IMR-90 (cell line): Measurements from ENCODE around the gene TAF11. TPM values are rescaled to one million over a fixed set of nuclear protein-coding genes. Genes with fewer than 3 reads are reported as not detected.

Source experiments
- ATAC-seq: fragments of 200-7000 bp; cut with Tn5 transposase; 2 replicates; pipeline ENCODE4 v1.9.1; 2020; ENCODE audit warnings: low read depth, mild to moderate bottlenecking, moderate library complexity
- BruUV-seq: library from RNA; stranded (reverse); fragments of 400-500 nt; replicated peaks from 2 replicates; lab custom pipeline; 2021; lab: Mats Ljungman, UMichigan
- CTCF ChIA-PET: fragments of 300-600 bp; formaldehyde crosslinking; extraction: SDS; loops from one replicate; lab custom pipeline; 2021; ENCODE audit warnings: antibody characterized with exemption; lab: Yijun Ruan, JAX
- POLR2A ChIA-PET: fragments of 300-600 bp; sonication (Branson Sonifier 250); formaldehyde crosslinking; loops from one replicate; lab custom pipeline; 2022; ENCODE audit warnings: antibody characterized with exemption; ENCODE audit not compliant: unreplicated experiment; lab: Charles Lee
- DNase-seq: peaks from one replicate; pipeline ENCODE4 v3.0.0; 2013
- H2AFZ ChIP-seq: replicated peaks from 2 replicates; pipeline ENCODE3; 2013; ENCODE audit warnings: low read length, mild to moderate bottlenecking; ENCODE audit not compliant: poor library complexity
- H2AK5ac ChIP-seq: 2 replicates; pipeline ENCODE4 v1.6.1; 2013; ENCODE audit warnings: low read depth, low read length, inconsistent platforms
- H2AK9ac ChIP-seq: replicated peaks from 2 replicates; pipeline ENCODE3; 2013; ENCODE audit warnings: mild to moderate bottlenecking, low read depth, low read length, moderate library complexity; ENCODE audit not compliant: poor library complexity
- H2BK120ac ChIP-seq: 2 replicates; pipeline ENCODE4 v1.6.1; 2013; ENCODE audit warnings: low read depth, low read length, inconsistent platforms
- H2BK15ac ChIP-seq: 3 replicates; pipeline ENCODE4 v1.6.1; 2013; ENCODE audit warnings: low read depth, low read length, inconsistent platforms
- H2BK20ac ChIP-seq: 2 replicates; pipeline ENCODE4 v1.6.1; 2013; ENCODE audit warnings: low read depth, mild to moderate bottlenecking, inconsistent platforms, low read length, moderate library complexity
- H2BK5ac ChIP-seq: 2 replicates; pipeline ENCODE4 v1.6.1; 2013; ENCODE audit warnings: mild to moderate bottlenecking, low read depth, low read length, inconsistent platforms; ENCODE audit not compliant: poor library complexity, severe bottlenecking
- H3K14ac ChIP-seq: replicated peaks from 2 replicates; pipeline ENCODE4 v1.6.1; 2013; ENCODE audit warnings: low read depth, low read length, inconsistent platforms
- H3K18ac ChIP-seq: 2 replicates; pipeline ENCODE4 v1.6.1; 2013; ENCODE audit warnings: low read depth, low read length, control low read depth
- H3K23ac ChIP-seq: 2 replicates; pipeline ENCODE4 v1.6.1; 2013; ENCODE audit warnings: low read depth, low read length, inconsistent platforms
- H3K27ac ChIP-seq: 2 replicates; pipeline ENCODE4 v1.5.1; 2013; ENCODE audit warnings: mild to moderate bottlenecking, control low read depth, low read length; ENCODE audit not compliant: insufficient read depth
- H3K27me3 ChIP-seq: 2 replicates; pipeline ENCODE4 v1.6.1; 2013; ENCODE audit warnings: low read length; ENCODE audit not compliant: control insufficient read depth, insufficient read depth
- H3K36me3 ChIP-seq: 2 replicates; pipeline ENCODE4 v1.6.1; 2013; ENCODE audit warnings: low read length, mixed read lengths; ENCODE audit not compliant: control insufficient read depth, insufficient read depth
- H3K4ac ChIP-seq: 2 replicates; pipeline ENCODE4 v1.6.1; 2013; ENCODE audit warnings: low read depth, low read length, inconsistent platforms
- H3K4me1 ChIP-seq: 2 replicates; pipeline ENCODE4 v1.6.1; 2013; ENCODE audit warnings: low read length, mixed read lengths; ENCODE audit not compliant: control insufficient read depth, insufficient read depth
- H3K4me2 ChIP-seq: 2 replicates; pipeline ENCODE4 v1.6.1; 2013; ENCODE audit warnings: low read depth, mild to moderate bottlenecking, control low read depth, low read length, moderate library complexity
- H3K4me3 ChIP-seq: 2 replicates; pipeline ENCODE4 v1.5.1; 2013; ENCODE audit warnings: low read depth, mild to moderate bottlenecking, control low read depth, low read length, moderate library complexity; ENCODE audit not compliant: insufficient read depth
- H3K56ac ChIP-seq: 2 replicates; pipeline ENCODE4 v1.6.1; 2013; ENCODE audit warnings: low read length, inconsistent platforms; ENCODE audit not compliant: insufficient read depth; ENCODE audit errors: extremely low read depth
- H3K79me1 ChIP-seq, 2 experiments: 2 replicates each; pipeline ENCODE4 v1.6.1; 2013; ENCODE audit warnings: low read length in 2 of 2, inconsistent platforms in 1 of 2, low read depth in 1 of 2
- H3K9ac ChIP-seq: 2 replicates; pipeline ENCODE4 v1.6.1; 2013; ENCODE audit warnings: low read depth, low read length, control low read depth
- H3K9me1 ChIP-seq: 2 replicates; pipeline ENCODE4 v1.6.1; 2013; ENCODE audit warnings: low read length, inconsistent platforms; ENCODE audit not compliant: insufficient read depth
- H3K9me3 ChIP-seq: 2 replicates; pipeline ENCODE4 v1.6.1; 2013; ENCODE audit warnings: low read length; ENCODE audit not compliant: control insufficient read depth, insufficient read depth
- H4K20me1 ChIP-seq: 2 replicates; pipeline ENCODE4 v1.6.1; 2013; ENCODE audit warnings: low read length, inconsistent platforms; ENCODE audit not compliant: insufficient read depth
- H4K5ac ChIP-seq: 2 replicates; pipeline ENCODE4 v1.6.1; 2013; ENCODE audit warnings: mild to moderate bottlenecking, low read depth, low read length, control low read depth
- H4K8ac ChIP-seq, 2 experiments: 2 replicates each; pipeline ENCODE4 v1.6.1; 2013; ENCODE audit warnings: low read depth in 2 of 2, low read length in 2 of 2, control low read depth in 1 of 2, inconsistent platforms in 1 of 2
- H4K91ac ChIP-seq: 2 replicates; pipeline ENCODE4 v1.6.1; 2013; ENCODE audit warnings: low read depth, low read length, inconsistent platforms; ENCODE audit not compliant: insufficient read depth
- CEBPB ChIP-seq: IDR thresholded peaks from 2 replicates; pipeline ENCODE4 v1.6.1; 2012; ENCODE audit warnings: low read depth, low read length, improper control_type of control experiment
- ELK1 ChIP-seq: fragments of 150-350 bp; IDR thresholded peaks from 2 replicates; pipeline ENCODE4 v1.6.1; 2016; ENCODE audit warnings: low read depth, mild to moderate bottlenecking, low read length, moderate library complexity, borderline replicate concordance
- MAFK ChIP-seq: IDR thresholded peaks from 2 replicates; pipeline ENCODE4 v1.6.1; 2012; ENCODE audit warnings: low read depth, low read length, improper control_type of control experiment
- NFE2L2 ChIP-seq: fragments of 150-350 bp; IDR thresholded peaks from 2 replicates; pipeline ENCODE4 v1.6.1; 2016; ENCODE audit warnings: low read depth, mild to moderate bottlenecking, low read length
- WGBS, 2 experiments: methylation state at CpG; one replicate each; pipeline versions ENCODE4 v1.1.5 to v1.1.7; 2013; ENCODE audit warnings: missing lambda C conversion rate in 2 of 2; ENCODE audit not compliant: insufficient read length in 1 of 2; ENCODE audit errors: extremely low coverage in 2 of 2; 5-methylcytosine and 5-hydroxymethylcytosine counted together
- dilution Hi-C: fragments of 300-500 bp; cut with HindIII; formaldehyde crosslinking; loops from one replicate; pipeline ENCODE4 v1.14.3; 2018; ENCODE audit warnings: low sequenced_read_pairs; ENCODE audit not compliant: unreplicated experiment
- in situ Hi-C: fragments of 300-500 bp; cut with MboI; formaldehyde crosslinking; loops from 3 replicates; pipeline ENCODE4 v1.14.3; 2019; ENCODE audit warnings: low sequenced_read_pairs, inconsistent platforms, mixed read lengths
- intact Hi-C: fragments of 100-400 bp; cut with micrococcal nuclease; formaldehyde crosslinking; loops from 2 replicates; pipeline ENCODE4 v1.10.0; 2022
- polyA plus RNA-seq, 3 experiments: library from polyadenylated mRNA; depleted of rRNA; stranded (reverse); fragments of >200 nt; gene quantifications; 2 replicates each; pipeline ENCODE4 v1.2.3, GENCODE V29; 2012; ENCODE audit warnings: low replicate concordance in 1 of 3
- total RNA-seq: library from RNA; depleted of rRNA; stranded (reverse); fragments of >200 nt; gene quantifications from 2 replicates; pipeline ENCODE4 v1.2.3, GENCODE V29; 2012

The TAF11 gene
- total and polyA plus RNA-seq, 2 of the 4 experiments (the other 2 are of a cell fraction): 12.7 to 23.3 TPM

- in situ Hi-C loops: no loop called here
- H4K8ac ChIP-seq: no peak overlapping the region
- ChIA-PET POLR2A (no interaction called here), CTCF (no interaction called here)
- DNase-seq (peak; percentile 72), ATAC-seq (peak; percentile 80)
- H2AFZ ChIP-seq: no peak overlapping the region
- no peak overlapping the region for H3K18ac ChIP-seq
- H4K91ac ChIP-seq: no peak overlapping the region
- H2AK9ac ChIP-seq: no peak overlapping the region
- no TSS peak for BruUV-seq
- H3K4me1 ChIP-seq: no peaks in the 10 kb centered on the region; the same call in 1 of the 2 replicates
- H3K79me1 ChIP-seq: no peaks in the 10 kb centered on the region
- no peak overlapping the region for H4K5ac ChIP-seq
- no peaks in the 10 kb centered on the region; the same call in 1 of the 2 replicates for H3K9me1 ChIP-seq
- H2BK120ac ChIP-seq: no peak overlapping the region
- H3K4me2 ChIP-seq: no peak overlapping the region
- no peak overlapping the region for H3K14ac ChIP-seq
- H2BK5ac ChIP-seq: no peak overlapping the region
- H3K36me3 ChIP-seq: peaks cover 6% of the 10 kb centered on the region
- H3K9me3 ChIP-seq: no peaks in the 10 kb centered on the region
- H2BK20ac ChIP-seq: no peak overlapping the region
- H3K56ac ChIP-seq: no peak overlapping the region
- 94% methylated on average over 2 of the region's 4 CpGs; no CpG with 5 or more reads in 1 of the 2 experiments for WGBS, 2 experiments
- dilution Hi-C loops: no loop called here
- intact Hi-C loops: no loop called here
- H3K27ac ChIP-seq: no peak overlapping the region
- no peak overlapping the region for H2BK15ac ChIP-seq
- H3K23ac ChIP-seq: no peak overlapping the region
- no peak overlapping the region for H3K4me3 ChIP-seq
- no peak overlapping the region for H2AK5ac ChIP-seq
- H3K4ac ChIP-seq: no peak overlapping the region
- H4K20me1 ChIP-seq: no peaks in the 10 kb centered on the region
- no peak overlapping the region for H3K9ac ChIP-seq
- no peak for TF ChIP-seq NFE2L2
- no peak for TF ChIP-seq MAFK
- TF ChIP-seq CEBPB: peak; percentile 63; the same call in 1 of the 2 replicates
- no peak for TF ChIP-seq ELK1
- no peaks in the 10 kb centered on the region for H3K27me3 ChIP-seq
Measured at GRCh38 chr6:34834789-34835518, 52.9 kb downstream of the TAF11 start.
